GM12878 (cell line): Measurements from ENCODE around the gene CRAMP1.

Source experiments
- CTCF ChIP-seq, 3 experiments: IDR thresholded peaks in 2 of 3; conservative IDR thresholded peaks in 1 of 3; 2 replicates each; pipeline ENCODE4 v1.5.1; 2011; ENCODE audit warnings: low read depth in 3 of 3, low read length in 3 of 3, mild to moderate bottlenecking in 3 of 3, control low read depth in 2 of 3, moderate library complexity in 2 of 3, inconsistent platforms in 1 of 3, mixed read lengths in 1 of 3; ENCODE audit not compliant: control insufficient read depth in 2 of 3, insufficient read depth in 1 of 3; ENCODE audit errors: extremely low read depth in 1 of 3
- NR2C2 ChIP-seq: IDR thresholded peaks from 2 replicates; pipeline ENCODE4 v1.6.1; 2011; ENCODE audit warnings: borderline replicate concordance, low read depth; ENCODE audit not compliant: control insufficient read depth, insufficient read length
- RCOR1 ChIP-seq: conservative IDR thresholded peaks from 2 replicates; pipeline ENCODE4 v1.6.1; 2012; ENCODE audit warnings: low read depth, low read length, improper control_type of control experiment
- SREBF2 ChIP-seq: IDR thresholded peaks from 2 replicates; pipeline ENCODE4 v1.6.1; 2012; ENCODE audit warnings: mild to moderate bottlenecking, low read length
- SRF ChIP-seq, 2 experiments: IDR thresholded peaks; 2 replicates each; pipeline ENCODE4 v1.6.1; 2011; ENCODE audit warnings: low read depth in 2 of 2, low read length in 2 of 2, mild to moderate bottlenecking in 1 of 2, moderate library complexity in 1 of 2
- TCF12 ChIP-seq: IDR thresholded peaks from 2 replicates; pipeline ENCODE4 v1.6.1; 2011; ENCODE audit warnings: low read depth, mild to moderate bottlenecking, low read length

- no peak for TF ChIP-seq TCF12
- TF ChIP-seq NR2C2 = no peak
- no peak for TF ChIP-seq RCOR1
- no peak for TF ChIP-seq SRF (IDR thresholded peaks at IDR 0.05; ENCODE audit: low read depth in 2 of 2, low read length in 2 of 2)
- no peak for TF ChIP-seq SREBF2
- TF ChIP-seq CTCF (IDR thresholded peaks at IDR 0.05 in 2 of 3, conservative IDR thresholded peaks at IDR 0.05 in 1 of 3; ENCODE audit: control insufficient read depth in 2 of 3, extremely low read depth in 1 of 3, insufficient read depth in 1 of 3, low read depth in 3 of 3, low read length in 3 of 3) = 0 out of 6 replicates have a peak, but pooled peaks of 1 of the 3 experiments have one; percentile 3
Observed at GRCh38 chr16:1667271-1667670, 55.1 kb downstream of the CRAMP1 start.
